Stimulated activated CD4-positive, alpha-beta T cell treated with anti-CD3 and anti-CD28 coated beads, Interleukin-1b, Interleukin-23, amount 100 ng/mL, for 48 hours (primary cell): ENCODE data around the gene SPZ1.
A peak's percentile ranks its signal among the peaks of the same experiment; 100 is the strongest.
"Not testable (repeated sequence)": the region's sequence is repeated elsewhere in the genome, so short reads cannot be mapped to it uniquely, and the experiment has no call there.

Experiments
- DNase-seq: peaks from one replicate; pipeline ENCODE4 v3.0.0-alpha.2; 2020

Gene SPZ1

GRCh38 chr5:80319702-80320101 is at the start of gene SPZ1:
SPZ1 (plus strand) TSS chr5:80320002; CDS start chr5:80320216, 214 bp downstream.
- no peak for DNase-seq

- DNase-seq = not testable (repeated sequence)
Measured at GRCh38 chr5:80270543-80270942, 49.3 kb upstream of the SPZ1 start.

DNA sequence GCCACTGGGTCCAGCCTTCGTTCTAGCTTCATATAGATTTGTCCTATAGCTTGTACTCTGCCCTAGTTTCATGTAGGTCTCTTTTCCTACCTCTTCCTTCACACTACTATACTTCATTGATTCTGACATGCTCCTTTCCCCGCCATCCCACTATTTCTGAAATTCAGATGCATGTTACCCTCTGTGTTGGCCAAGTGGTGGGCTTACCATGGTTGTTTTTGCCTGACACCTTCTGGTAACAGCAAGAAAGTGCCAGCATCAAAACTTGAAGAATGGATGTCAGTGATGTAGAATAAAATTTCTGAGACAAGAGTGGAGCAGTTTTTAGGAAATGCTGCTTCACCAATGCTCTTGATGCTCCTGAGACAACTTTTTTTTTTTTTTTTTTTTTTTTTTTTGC is 44.5 kb upstream of the SPZ1 start:
- DNase-seq = no peak

GRCh38 chr5:80276186-80276585 is 43.6 kb upstream of the SPZ1 start:
- no peak for DNase-seq

DNA sequence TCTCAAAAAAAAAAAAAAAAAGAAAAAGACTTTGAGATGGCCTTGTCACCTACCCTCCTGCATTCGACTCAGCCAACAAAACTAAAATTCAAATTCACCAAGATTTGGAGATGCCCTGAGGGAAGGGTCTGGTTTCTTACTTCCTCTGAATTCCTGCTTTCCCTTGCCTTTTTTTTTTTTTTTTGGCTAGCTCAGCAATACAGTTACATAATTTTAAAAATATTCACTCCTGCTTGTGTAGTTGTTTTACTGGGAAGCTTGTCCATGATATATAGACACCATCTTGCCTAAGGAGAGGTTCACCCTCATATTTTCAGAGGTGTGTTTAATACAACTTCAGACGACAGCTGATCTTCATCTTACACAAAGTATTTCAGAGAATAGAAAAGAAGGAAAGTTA is 42.6 kb upstream of the SPZ1 start:
- DNase-seq = no peak

DNA sequence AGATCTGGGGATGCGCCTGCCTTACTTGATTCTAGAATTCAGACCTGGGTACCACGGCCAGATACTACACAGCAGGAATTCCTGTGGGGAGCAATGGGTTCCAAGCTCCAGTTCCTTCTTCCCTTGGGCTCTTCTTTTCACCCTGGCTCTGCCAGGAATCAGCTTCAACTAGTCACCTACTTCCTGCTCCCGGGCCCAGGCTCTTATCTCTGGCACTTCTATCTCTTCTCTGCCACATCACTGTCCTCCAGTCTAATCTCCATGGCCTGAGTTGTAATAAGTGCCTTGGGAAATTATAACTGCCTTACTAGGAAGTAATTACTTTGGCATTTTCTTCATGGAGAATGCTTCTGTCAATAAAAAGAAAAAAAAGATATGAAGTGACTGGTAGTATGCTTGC is 37.7 kb upstream of the SPZ1 start:
- no peak for DNase-seq

DNA sequence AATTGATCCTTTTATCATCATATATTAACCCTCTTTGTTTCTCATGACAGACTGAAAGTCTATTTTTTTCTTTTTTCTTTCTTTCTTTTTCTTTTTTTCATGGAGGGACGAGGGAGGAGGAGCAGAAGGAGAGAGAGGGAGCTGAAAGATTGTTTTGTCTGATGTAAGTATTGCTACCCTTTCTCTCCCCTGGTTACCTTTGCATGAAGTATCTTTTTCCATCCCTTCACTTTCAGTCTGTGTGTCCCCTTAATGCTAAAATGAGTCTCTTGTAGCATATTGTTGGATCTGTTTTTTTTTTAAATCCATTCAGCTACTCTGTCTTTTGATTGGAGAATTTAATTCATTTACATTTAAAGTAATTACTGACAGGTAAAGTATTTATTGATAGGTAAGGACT is 36.4 kb upstream of the SPZ1 start:
- no peak for DNase-seq

- DNase-seq = peak; percentile 52
Measured at GRCh38 chr5:80284720-80285119, 35.1 kb upstream of the SPZ1 start.

DNA sequence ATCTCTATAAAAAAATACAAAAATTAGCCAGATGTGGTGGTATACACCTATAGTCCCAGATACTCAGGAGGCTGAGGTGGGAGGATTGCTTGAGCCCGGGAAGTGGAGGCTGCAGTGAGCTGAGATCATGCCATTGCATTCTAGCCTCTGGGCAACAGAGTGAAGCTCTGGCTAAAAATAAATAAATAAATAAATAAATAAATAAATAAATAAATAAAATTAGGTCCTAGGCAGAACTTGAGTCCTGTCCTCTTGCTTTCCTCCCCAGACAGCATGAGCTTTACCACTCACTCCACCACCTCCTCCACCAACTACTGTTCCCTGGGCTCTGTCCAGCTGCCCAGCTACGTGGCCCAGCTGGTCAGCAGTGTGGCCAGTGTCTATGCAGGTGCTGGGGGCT is 31.6 kb upstream of the SPZ1 start:
- DNase-seq = no peak

- no peak for DNase-seq
Measured at GRCh38 chr5:80289320-80289719, 30.5 kb upstream of the SPZ1 start.

- DNase-seq = no peak
Measured at GRCh38 chr5:80291761-80292160, 28.0 kb upstream of the SPZ1 start.

GRCh38 chr5:80296121-80296520 is 23.7 kb upstream of the SPZ1 start:
- no peak for DNase-seq

GRCh38 chr5:80299601-80300000 is 20.2 kb upstream of the SPZ1 start:
- DNase-seq = no peak

- DNase-seq = no peak
Measured at GRCh38 chr5:80300125-80300524, 19.7 kb upstream of the SPZ1 start.

GRCh38 chr5:80300796-80301195 is 19.0 kb upstream of the SPZ1 start:
- DNase-seq = not testable (repeated sequence)

- DNase-seq = not testable (repeated sequence)
Measured at GRCh38 chr5:80301342-80301741, 18.5 kb upstream of the SPZ1 start.

GRCh38 chr5:80302636-80303035 is 17.2 kb upstream of the SPZ1 start:
- DNase-seq = no peak

DNA sequence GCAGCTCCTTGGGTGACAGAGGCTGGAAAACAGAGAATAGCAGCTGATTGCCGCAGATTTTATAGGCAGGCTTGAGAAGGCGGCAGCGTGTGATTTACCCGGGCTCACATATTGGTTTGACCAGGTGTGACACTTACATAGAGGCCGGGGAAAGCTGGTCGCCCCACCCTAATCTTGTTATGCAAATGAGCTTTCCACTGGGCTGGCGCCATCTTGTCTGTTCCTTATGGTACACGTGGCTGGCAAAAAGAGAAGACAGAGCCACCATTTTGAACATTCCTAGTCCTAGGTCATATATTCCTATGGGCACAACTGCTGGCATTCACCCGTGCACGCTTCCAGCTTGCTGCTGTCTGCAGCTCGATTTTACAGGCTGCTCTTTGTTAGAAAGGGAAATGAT is 11.3 kb upstream of the SPZ1 start:
- no peak for DNase-seq

GRCh38 chr5:80309871-80310665 is 9.7 kb upstream of the SPZ1 start:
- no peak for DNase-seq

GRCh38 chr5:80315244-80315643 is 4.6 kb upstream of the SPZ1 start:
- DNase-seq = no peak

DNA sequence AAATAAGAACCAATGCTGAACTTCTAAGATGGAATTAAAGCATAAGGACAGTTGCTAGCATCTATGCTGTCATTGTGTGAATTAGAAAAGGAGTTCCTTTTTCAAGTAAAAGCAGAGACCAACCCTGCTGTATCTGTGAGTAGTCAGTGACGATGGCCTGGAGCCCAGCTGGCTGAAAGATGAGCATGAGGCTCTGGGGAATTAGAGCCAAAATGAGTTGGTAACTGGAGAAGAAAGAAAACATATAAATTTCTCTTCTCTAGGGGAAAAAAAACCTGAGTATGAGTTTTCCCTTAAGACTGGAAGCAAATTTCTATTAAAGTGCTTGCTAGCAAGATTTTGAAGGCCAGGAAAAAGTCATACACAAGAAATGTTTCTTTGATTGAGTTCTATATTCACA is 1.6 kb upstream of the SPZ1 start:
- DNase-seq = no peak

- no peak for DNase-seq
Measured at GRCh38 chr5:80324912-80325311, 5.1 kb downstream of the SPZ1 start.

DNA sequence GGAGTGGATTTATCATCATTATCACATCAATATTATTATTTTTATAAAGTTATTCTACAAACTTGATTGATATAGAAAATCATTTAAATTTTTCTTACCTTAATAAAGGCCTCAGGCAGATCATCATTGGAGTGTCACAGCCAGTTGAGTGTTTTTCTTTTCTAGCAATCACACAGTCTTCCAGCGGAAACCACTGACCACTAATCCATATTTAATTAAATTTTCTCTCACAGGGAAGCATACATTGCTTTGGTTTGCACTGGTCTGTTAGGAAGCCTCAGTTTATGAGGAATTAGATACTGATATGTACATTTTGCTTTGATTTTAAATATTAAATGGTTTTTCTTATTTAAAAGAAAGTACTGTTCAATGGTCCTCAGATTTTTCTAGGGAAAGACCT is 6.7 kb downstream of the SPZ1 start:
- no peak for DNase-seq

GRCh38 chr5:80337379-80337778 is 17.6 kb downstream of the SPZ1 start:
- no peak for DNase-seq

DNA sequence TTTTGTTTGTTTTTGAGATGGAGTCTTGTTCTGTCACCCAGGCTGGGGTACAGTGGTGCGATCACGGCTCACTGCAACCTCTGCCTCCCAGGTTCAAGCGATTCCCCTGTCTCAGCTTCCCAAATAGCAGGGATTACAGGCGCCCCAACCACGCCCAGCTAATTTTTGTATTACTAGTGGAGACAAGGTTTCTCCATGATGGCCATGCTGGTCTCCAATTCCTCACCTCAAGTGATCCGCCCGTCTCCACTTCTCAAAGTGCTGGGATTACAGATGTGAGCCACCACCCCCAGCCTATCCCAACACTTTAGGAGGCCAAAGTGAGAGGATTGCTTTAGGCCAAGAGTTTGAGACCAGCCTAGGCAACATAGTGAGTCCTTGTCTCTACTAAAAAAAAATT is 19.3 kb downstream of the SPZ1 start:
- DNase-seq = no peak
